ENCODE measurements around the gene KIAA0825. TPM values are rescaled to one million over a fixed set of nuclear protein-coding genes. Genes with fewer than 3 reads are reported as not detected.
A peak's percentile ranks its signal among the peaks of the same experiment; 100 is the strongest.

Gene KIAA0825
- total and polyA plus RNA-seq, 2 experiments from 2014 or later: 3.0 to 7.0 TPM

DNA sequence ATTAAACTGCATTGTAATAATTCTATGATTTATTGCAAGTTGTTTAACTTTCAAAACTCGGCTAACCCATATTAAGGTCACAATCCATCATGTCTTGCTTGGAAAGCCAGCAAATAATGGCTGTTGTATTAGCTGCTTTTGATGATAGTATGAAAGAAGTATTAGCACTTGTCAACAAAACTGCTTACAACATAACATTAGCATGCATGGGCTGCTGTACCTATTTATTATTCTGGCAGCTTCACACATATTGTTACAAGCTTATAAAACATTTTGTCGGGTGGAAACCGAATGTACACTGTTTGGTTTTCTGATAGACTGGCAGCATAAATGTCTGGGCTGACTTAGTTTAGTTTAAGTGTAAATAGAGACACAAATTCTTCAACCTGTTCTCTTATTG is 378.3 kb downstream of the KIAA0825 start:
- peak overlapping the region; percentile 20 for H3K4me3 ChIP-seq
- no peaks in the 10 kb centered on the region for H3K27me3 ChIP-seq (replicated peaks; ENCODE audit: insufficient read depth)
- H3K9me2 ChIP-seq (ENCODE audit: insufficient read depth): no peaks in the 10 kb centered on the region
- no peaks in the 10 kb centered on the region for H4K20me1 ChIP-seq (ENCODE audit: insufficient read depth)
- TF ChIP-seq EZH2phosphoT487 (IDR thresholded peaks at IDR 0.05; ENCODE audit: insufficient read depth, low read depth): no peak
- TF ChIP-seq EZH2 (IDR thresholded peaks at IDR 0.05; ENCODE audit: insufficient read depth, poor library complexity, severe bottlenecking): no peak
- in situ Hi-C loops (cut with MboI): no loop called here
- peaks cover 39% of the 10 kb centered on the region for H3F3A ChIP-seq (ENCODE audit: insufficient read depth)
- H3K36me3 ChIP-seq (ENCODE audit: low read depth): no peaks in the 10 kb centered on the region
- H3K4me1 ChIP-seq (ENCODE audit: insufficient read depth): peaks cover 58% of the 10 kb centered on the region
- no peaks in the 10 kb centered on the region for H3K79me2 ChIP-seq (ENCODE audit: insufficient read depth)
- no peak overlapping the region for H2AFZ ChIP-seq
- peak overlapping the region; percentile 59 for H3K4me2 ChIP-seq (ENCODE audit: unreplicated experiment)
- H3K27ac ChIP-seq: peak overlapping the region; percentile 59; the same call in 1 of the 2 replicates
- DNase-seq: no peak
- 10 to 24% methylated on average over 3 of the region's 3 CpGs for WGBS, 2 experiments (ENCODE audit: low coverage in 1 of 2, low lambda C conversion rate in 2 of 2, missing lambda C conversion rate in 2 of 2)
- H3K9ac ChIP-seq: no peak overlapping the region
- H3K9me3 ChIP-seq (ENCODE audit: low read depth): peaks cover 2% of the 10 kb centered on the region

DNA sequence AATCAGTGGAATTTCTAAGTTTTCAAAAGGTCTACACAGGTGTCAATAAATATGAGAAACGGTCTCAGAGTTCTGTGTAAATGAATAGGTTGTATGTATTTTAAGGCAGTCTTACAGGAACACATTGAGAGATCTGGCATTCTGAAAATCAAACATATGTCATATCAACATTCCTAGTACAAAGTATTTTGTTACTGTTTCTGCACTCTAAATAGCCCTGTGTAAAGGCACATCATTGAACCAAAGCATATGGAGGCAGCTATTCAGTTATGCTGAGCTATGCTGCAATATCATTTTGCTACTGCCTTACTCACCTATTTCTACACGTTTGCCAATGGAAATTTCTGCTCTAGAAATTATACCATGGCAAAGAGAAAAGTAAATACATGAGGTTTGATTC is 379.1 kb downstream of the KIAA0825 start:
- Histone ChIP-seq H3K9me2 (ENCODE audit: insufficient read depth) (no peaks in the 10 kb centered on the region), H3K4me3 (no peak overlapping the region), H3K4me1 (ENCODE audit: insufficient read depth) (peaks cover 49% of the 10 kb centered on the region), H3K9me3 (ENCODE audit: low read depth) (peaks cover 2% of the 10 kb centered on the region), H3F3A (ENCODE audit: insufficient read depth) (peaks cover 34% of the 10 kb centered on the region), H3K27ac (no peak overlapping the region), H3K36me3 (ENCODE audit: low read depth) (no peaks in the 10 kb centered on the region), H3K4me2 (ENCODE audit: unreplicated experiment) (no peak overlapping the region), H4K20me1 (ENCODE audit: insufficient read depth) (no peaks in the 10 kb centered on the region), H3K9ac (no peak overlapping the region), H3K79me2 (ENCODE audit: insufficient read depth) (no peaks in the 10 kb centered on the region), H3K27me3 (replicated peaks; ENCODE audit: insufficient read depth) (no peaks in the 10 kb centered on the region), H2AFZ (no peak overlapping the region)
- in situ Hi-C loops (cut with MboI): no loop called here
- no peak for TF ChIP-seq EZH2phosphoT487 (IDR thresholded peaks at IDR 0.05; ENCODE audit: insufficient read depth, low read depth)
- no peak for TF ChIP-seq EZH2 (IDR thresholded peaks at IDR 0.05; ENCODE audit: insufficient read depth, poor library complexity, severe bottlenecking)
- 43 to 45% methylated on average over 2 of the region's 2 CpGs for WGBS, 2 experiments (ENCODE audit: low coverage in 1 of 2, low lambda C conversion rate in 2 of 2, missing lambda C conversion rate in 2 of 2)
- no peak for DNase-seq

DNA sequence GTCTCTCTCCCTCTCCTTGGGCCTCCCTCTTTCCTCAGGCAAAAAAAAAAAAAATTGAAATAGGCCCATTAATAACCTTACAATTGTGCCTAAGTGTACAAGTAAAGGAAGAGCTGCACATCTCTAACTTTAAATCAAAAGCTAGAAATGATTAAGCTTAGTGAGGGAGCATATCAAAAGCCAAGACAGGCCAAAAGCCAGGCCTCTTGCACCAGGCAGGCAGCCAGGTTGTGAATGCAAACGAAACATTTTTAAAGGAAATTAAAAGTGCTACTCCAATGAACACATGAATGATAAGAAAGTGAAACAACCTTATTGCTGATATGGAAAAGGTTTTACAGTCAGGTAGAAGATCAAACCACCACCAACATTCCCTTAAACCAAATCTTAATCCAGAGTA is 383.4 kb downstream of the KIAA0825 start:
- no peaks in the 10 kb centered on the region for H3K27me3 ChIP-seq (replicated peaks; ENCODE audit: insufficient read depth)
- H4K20me1 ChIP-seq (ENCODE audit: insufficient read depth): no peaks in the 10 kb centered on the region
- H3K4me3 ChIP-seq: no peak overlapping the region
- 32 to 52% methylated on average over 1 of the region's 1 CpG for WGBS, 2 experiments (ENCODE audit: low coverage in 1 of 2, low lambda C conversion rate in 2 of 2, missing lambda C conversion rate in 2 of 2)
- no peaks in the 10 kb centered on the region for H3F3A ChIP-seq (ENCODE audit: insufficient read depth)
- H2AFZ ChIP-seq: no peak overlapping the region
- H3K4me2 ChIP-seq (ENCODE audit: unreplicated experiment): no peak overlapping the region
- H3K79me2 ChIP-seq (ENCODE audit: insufficient read depth): no peaks in the 10 kb centered on the region
- H3K27ac ChIP-seq: no peak overlapping the region
- H3K9me2 ChIP-seq (ENCODE audit: insufficient read depth): no peaks in the 10 kb centered on the region
- no peaks in the 10 kb centered on the region for H3K36me3 ChIP-seq (ENCODE audit: low read depth)
- no peak for DNase-seq
- peaks cover 2% of the 10 kb centered on the region for H3K9me3 ChIP-seq (ENCODE audit: low read depth)
- H3K9ac ChIP-seq: no peak overlapping the region
- H3K4me1 ChIP-seq (ENCODE audit: insufficient read depth): peaks cover 9% of the 10 kb centered on the region
- in situ Hi-C loops (cut with MboI): no loop called here
- no peak for TF ChIP-seq EZH2phosphoT487 (IDR thresholded peaks at IDR 0.05; ENCODE audit: insufficient read depth, low read depth)
- TF ChIP-seq EZH2 (IDR thresholded peaks at IDR 0.05; ENCODE audit: insufficient read depth, poor library complexity, severe bottlenecking): no peak

DNA sequence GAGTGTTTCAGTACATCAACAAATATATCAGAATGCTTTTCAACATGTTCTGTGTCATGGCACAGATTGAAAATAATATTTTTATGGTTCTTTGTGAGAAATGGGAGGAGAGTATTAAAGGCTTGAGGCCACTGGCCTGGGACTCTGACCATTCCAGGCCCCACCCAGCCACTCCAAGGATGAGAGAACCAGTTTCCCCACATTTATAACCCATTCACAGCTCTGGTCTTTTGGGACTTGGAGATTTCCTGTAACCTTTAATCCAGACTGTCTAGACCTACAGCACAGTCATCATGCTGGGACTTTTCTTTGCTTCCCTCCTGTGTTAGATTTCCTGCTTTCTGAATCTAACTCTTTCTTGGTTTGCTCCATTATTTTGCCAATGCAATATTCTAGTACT is 389.6 kb downstream of the KIAA0825 start:
- H3K36me3 ChIP-seq (ENCODE audit: low read depth): no peaks in the 10 kb centered on the region
- H4K20me1 ChIP-seq (ENCODE audit: insufficient read depth): no peaks in the 10 kb centered on the region
- no peak overlapping the region for H3K4me2 ChIP-seq (ENCODE audit: unreplicated experiment)
- H3K79me2 ChIP-seq (ENCODE audit: insufficient read depth): no peaks in the 10 kb centered on the region
- TF ChIP-seq EZH2 (IDR thresholded peaks at IDR 0.05; ENCODE audit: insufficient read depth, poor library complexity, severe bottlenecking): no peak
- no peak for TF ChIP-seq EZH2phosphoT487 (IDR thresholded peaks at IDR 0.05; ENCODE audit: insufficient read depth, low read depth)
- no peak overlapping the region for H3K27ac ChIP-seq
- peak overlapping the region; percentile 16; the same call in 1 of the 2 replicates for H2AFZ ChIP-seq
- DNase-seq: peak; percentile 29
- H3K4me3 ChIP-seq: no peak overlapping the region
- peaks cover 3% of the 10 kb centered on the region; the same call in 1 of the 2 replicates for H3K9me2 ChIP-seq (ENCODE audit: insufficient read depth)
- H3K27me3 ChIP-seq (replicated peaks; ENCODE audit: insufficient read depth): no peaks in the 10 kb centered on the region
- H3K9ac ChIP-seq: no peak overlapping the region
- in situ Hi-C loops (cut with MboI): no loop called here
- no peaks in the 10 kb centered on the region for H3F3A ChIP-seq (ENCODE audit: insufficient read depth)
- H3K9me3 ChIP-seq (ENCODE audit: low read depth): no peaks in the 10 kb centered on the region
- H3K4me1 ChIP-seq (ENCODE audit: insufficient read depth): peaks cover 7% of the 10 kb centered on the region; the same call in 1 of the 2 replicates

DNA sequence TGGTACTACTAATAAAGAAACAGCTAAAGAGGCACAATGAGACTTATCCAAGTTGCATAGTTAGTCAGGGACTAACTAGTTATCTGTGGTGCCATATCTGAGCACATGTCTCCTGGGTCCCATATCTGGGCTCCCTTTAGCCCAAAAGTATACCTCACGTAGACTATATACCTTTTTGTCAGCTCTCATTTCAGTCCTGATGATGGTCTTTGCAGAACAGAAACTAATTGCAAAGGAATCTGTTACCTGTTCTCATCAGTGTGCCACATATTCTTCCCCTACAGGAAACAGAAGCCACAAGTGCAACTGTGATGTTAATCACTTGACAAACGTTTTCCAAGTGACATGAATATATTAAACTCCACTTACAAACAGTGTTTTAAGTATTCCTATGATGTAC is 395.2 kb downstream of the KIAA0825 start:
- Histone ChIP-seq H3K4me2 (ENCODE audit: unreplicated experiment) (no peak overlapping the region), H3K4me1 (ENCODE audit: insufficient read depth) (peaks cover 4% of the 10 kb centered on the region), H3F3A (ENCODE audit: insufficient read depth) (peaks cover 5% of the 10 kb centered on the region), H3K36me3 (ENCODE audit: low read depth) (no peaks in the 10 kb centered on the region), H2AFZ (no peak overlapping the region), H3K79me2 (ENCODE audit: insufficient read depth) (no peaks in the 10 kb centered on the region), H4K20me1 (ENCODE audit: insufficient read depth) (no peaks in the 10 kb centered on the region), H3K27ac (no peak overlapping the region), H3K9me3 (ENCODE audit: low read depth) (no peaks in the 10 kb centered on the region), H3K9me2 (ENCODE audit: insufficient read depth) (peaks cover 1% of the 10 kb centered on the region), H3K27me3 (replicated peaks; ENCODE audit: insufficient read depth) (no peaks in the 10 kb centered on the region), H3K9ac (no peak overlapping the region), H3K4me3 (no peak overlapping the region)
- in situ Hi-C loops (cut with MboI): no loop called here
- TF ChIP-seq EZH2 (IDR thresholded peaks at IDR 0.05; ENCODE audit: insufficient read depth, poor library complexity, severe bottlenecking): no peak
- no peak for TF ChIP-seq EZH2phosphoT487 (IDR thresholded peaks at IDR 0.05; ENCODE audit: insufficient read depth, low read depth)
- no peak for DNase-seq
- WGBS, 2 experiments (ENCODE audit: low coverage in 1 of 2, low lambda C conversion rate in 2 of 2, missing lambda C conversion rate in 2 of 2): 46 to 56% methylated on average over 2 of the region's 2 CpGs
